Astrocyte of the spinal cord (primary cell): Measurements from ENCODE around the gene LOC101059915.
"Not testable (repeated sequence)": the region's sequence is repeated elsewhere in the genome, so short reads cannot be mapped to it uniquely, and the experiment has no call there.

Experiments used
- DNase-seq: peaks from one replicate; pipeline ENCODE4 v3.0.0; 2011; ENCODE audit warnings: low read depth, low spot score
- H3K4me3 ChIP-seq: 2 replicates; pipeline ENCODE4 v1.5.1; 2011; ENCODE audit warnings: low read depth, mild to moderate bottlenecking, low read length, moderate library complexity
- in situ Hi-C: cut with HindIII; loops from 2 replicates; pipeline ENCODE4 v1.10.0; 2017; ENCODE audit warnings: low sequenced_read_pairs

The LOC101059915 gene

GRCh38 chrX:71699023-71699344 lies 31.6 kb downstream of the LOC101059915 start:
- in situ Hi-C loops, DNase-seq, H3K4me3 ChIP-seq: not testable (repeated sequence)

- H3K4me3 ChIP-seq, DNase-seq, in situ Hi-C loops: not testable (repeated sequence)
These were observed 35.5 kb downstream of the LOC101059915 start for GRCh38 chrX:71702853-71703252.

- H3K4me3 ChIP-seq, in situ Hi-C loops: not testable (repeated sequence)
These were observed 46.7 kb downstream of the LOC101059915 start for GRCh38 chrX:71714064-71714463.

GRCh38 chrX:71715551-71715950 lies 48.2 kb downstream of the LOC101059915 start:
- in situ Hi-C loops, H3K4me3 ChIP-seq, DNase-seq: not testable (repeated sequence)

More at GRCh38 chrX:71714064-71714463, 46.7 kb downstream of the LOC101059915 start:
- not testable (repeated sequence) for DNase-seq

GRCh38 chrX:71716323-71716722 lies 49.0 kb downstream of the LOC101059915 start:
- in situ Hi-C loops, H3K4me3 ChIP-seq, DNase-seq: not testable (repeated sequence)

GRCh38 chrX:71718185-71718584 lies 50.8 kb downstream of the LOC101059915 start, which contains the start of gene CXorf49:
Gene CXorf49, minus strand, starts transcription at chrX:71718285. Its CDS starts 134 bp downstream, at chrX:71718151.
- H3K4me3 ChIP-seq, in situ Hi-C loops, DNase-seq: not testable (repeated sequence)

- in situ Hi-C loops, H3K4me3 ChIP-seq, DNase-seq: not testable (repeated sequence)
These were observed 51.8 kb downstream of the LOC101059915 start for GRCh38 chrX:71719195-71719594.

GRCh38 chrX:71720289-71720886 lies 53.0 kb downstream of the LOC101059915 start:
- in situ Hi-C loops, DNase-seq, H3K4me3 ChIP-seq: not testable (repeated sequence)
